H1 (cell line): ENCODE results near the gene HOXB3. TPM values are rescaled to one million over a fixed set of nuclear protein-coding genes. Genes with fewer than 3 reads are reported as not detected.

Experiments
- CTCF ChIA-PET: fragments of 300-600 bp; sonication (Branson Sonifier 250); formaldehyde crosslinking; loops from one replicate; lab custom pipeline; 2021; ENCODE audit not compliant: partially characterized antibody; lab: Charles Lee
- POLR2A ChIA-PET: fragments of 300-600 bp; sonication (Branson Sonifier 250); formaldehyde crosslinking; loops from one replicate; lab custom pipeline; 2021; ENCODE audit warnings: inconsistent platforms; ENCODE audit not compliant: partially characterized antibody; lab: Charles Lee
- DNase-seq, 2 experiments: peaks; one replicate each; pipeline versions ENCODE4 v3.0.0 to v3.0.0-alpha.2; 2010 to 2022; ENCODE audit warnings: low spot score in 2 of 2, low read depth in 1 of 2, mixed read lengths in 1 of 2
- FAIRE-seq: peaks from 2 replicates; lab custom pipeline; 2011; peaks lifted over from hg19 to GRCh38; lab: Jason Lieb, UNC
- H2AFZ ChIP-seq: 2 replicates; pipeline ENCODE4 v1.8.1; 2012; ENCODE audit warnings: low read length, inconsistent platforms
- H2AK5ac ChIP-seq: 2 replicates; pipeline ENCODE4 v1.6.1; 2013; ENCODE audit warnings: low read depth, low read length
- H2BK120ac ChIP-seq: replicated peaks from 2 replicates; pipeline ENCODE3; 2013; ENCODE audit warnings: low read depth, low read length, inconsistent platforms
- H2BK12ac ChIP-seq: 2 replicates; pipeline ENCODE4 v1.6.1; 2013; ENCODE audit warnings: low read depth, low read length
- H2BK15ac ChIP-seq: 2 replicates; pipeline ENCODE4 v1.6.1; 2013; ENCODE audit warnings: low read length
- H2BK20ac ChIP-seq: 2 replicates; pipeline ENCODE4 v1.6.1; 2013; ENCODE audit warnings: low read length
- H2BK5ac ChIP-seq: 2 replicates; pipeline ENCODE4 v1.6.1; 2013; ENCODE audit warnings: low read depth, low read length
- H3K14ac ChIP-seq: 2 replicates; pipeline ENCODE4 v1.6.1; 2013; ENCODE audit warnings: inconsistent platforms; ENCODE audit not compliant: insufficient read length
- H3K18ac ChIP-seq: 2 replicates; pipeline ENCODE4 v1.6.1; 2013; ENCODE audit warnings: low read length; ENCODE audit errors: extremely low read depth
- H3K23ac ChIP-seq: 2 replicates; pipeline ENCODE4 v1.6.1; 2013; ENCODE audit warnings: inconsistent platforms; ENCODE audit not compliant: insufficient read length
- H3K23me2 ChIP-seq: 2 replicates; pipeline ENCODE4 v1.6.1; 2013; ENCODE audit warnings: low read depth, low read length
- H3K27ac ChIP-seq: 2 replicates; pipeline ENCODE4 v1.6.1; 2011; ENCODE audit warnings: low read depth, low read length, inconsistent platforms
- H3K27me3 ChIP-seq, 4 experiments: replicated peaks in 1 of 4; 1 replicate in 1 of 4; 2 replicates in 3 of 4; pipeline versions ENCODE4 v1.6.1 to v1.8.1; 2011 to 2013; ENCODE audit warnings: low read length in 3 of 4, mild to moderate bottlenecking in 3 of 4, inconsistent platforms in 2 of 4, mixed read lengths in 2 of 4, moderate library complexity in 1 of 4; ENCODE audit not compliant: control insufficient read depth in 3 of 4, insufficient read depth in 3 of 4; ENCODE audit errors: extremely low read depth in 1 of 4
- H3K36me3 ChIP-seq, 4 experiments: 2 replicates each; pipeline versions ENCODE4 v1.6.1 to v1.8.1; 2011 to 2013; ENCODE audit warnings: mild to moderate bottlenecking in 4 of 4, low read length in 3 of 4, moderate library complexity in 2 of 4, control low read depth in 1 of 4, inconsistent platforms in 1 of 4; ENCODE audit not compliant: insufficient read depth in 4 of 4, control insufficient read depth in 2 of 4
- H3K4ac ChIP-seq: replicated peaks from 2 replicates; pipeline ENCODE3; 2013; ENCODE audit warnings: low read length, low read depth, mixed read lengths, inconsistent platforms; ENCODE audit not compliant: insufficient read length
- H3K4me1 ChIP-seq, 4 experiments: replicated peaks in 1 of 4; 1 replicate in 1 of 4; 2 replicates in 3 of 4; pipeline versions ENCODE4 v1.6.1 to v1.8.1; 2011 to 2013; ENCODE audit warnings: low read length in 3 of 4, inconsistent platforms in 2 of 4, mixed read lengths in 1 of 4; ENCODE audit not compliant: insufficient read depth in 4 of 4, control insufficient read depth in 3 of 4
- H3K4me2 ChIP-seq, 2 experiments: 2 replicates each; pipeline versions ENCODE4 v1.6.1 to v1.8.1; 2011 to 2013; ENCODE audit warnings: low read depth in 2 of 2, low read length in 2 of 2, control low read depth in 1 of 2, inconsistent platforms in 1 of 2, mild to moderate bottlenecking in 1 of 2; ENCODE audit not compliant: insufficient read depth in 1 of 2
- H3K4me3 ChIP-seq, 4 experiments: fragments of 200-600, 300-600 bp in 1 of 4; sonication (generic), shearing (Covaris generic), sonication (Bioruptor Twin) in 1 of 4; 2 replicates each; pipeline versions ENCODE4 v1.5.1 to v1.8.1; 2011 to 2016; ENCODE audit warnings: low read length in 4 of 4, low read depth in 3 of 4, control low read depth in 2 of 4, inconsistent platforms in 2 of 4, mild to moderate bottlenecking in 2 of 4, mixed read lengths in 1 of 4, moderate library complexity in 1 of 4; ENCODE audit not compliant: insufficient read depth in 2 of 4; ENCODE audit errors: extremely low read depth in 1 of 4
- H3K56ac ChIP-seq: replicated peaks from 2 replicates; pipeline ENCODE3; 2013; ENCODE audit warnings: low read depth, mild to moderate bottlenecking, mixed read lengths, low read length, inconsistent platforms; ENCODE audit not compliant: insufficient read length
- H3K79me1 ChIP-seq: 2 replicates; pipeline ENCODE4 v1.6.1; 2013; ENCODE audit warnings: low read depth, low read length, control low read depth
- H3K79me2 ChIP-seq, 2 experiments: 2 replicates each; pipeline versions ENCODE4 v1.6.1 to v1.8.1; 2012 to 2013; ENCODE audit warnings: low read length in 2 of 2, mild to moderate bottlenecking in 2 of 2, inconsistent platforms in 1 of 2; ENCODE audit not compliant: insufficient read depth in 2 of 2, control insufficient read depth in 1 of 2
- H3K9ac ChIP-seq, 4 experiments: replicated peaks in 1 of 4; 1 replicate in 1 of 4; 2 replicates in 3 of 4; pipeline versions ENCODE4 v1.6.1 to v1.8.1; 2011 to 2013; ENCODE audit warnings: low read depth in 3 of 4, low read length in 3 of 4, control low read depth in 2 of 4, mild to moderate bottlenecking in 2 of 4, moderate library complexity in 2 of 4, inconsistent platforms in 1 of 4; ENCODE audit errors: extremely low read depth in 1 of 4
- H3K9me3 ChIP-seq, 2 experiments: 2 replicates each; pipeline versions ENCODE4 v1.6.1 to v1.8.1; 2012 to 2013; ENCODE audit warnings: mild to moderate bottlenecking in 2 of 2, moderate library complexity in 2 of 2, control low read depth in 1 of 2, inconsistent platforms in 1 of 2, low read depth in 1 of 2, low read length in 1 of 2, mixed read lengths in 1 of 2; ENCODE audit not compliant: insufficient read depth in 2 of 2
- H4K20me1 ChIP-seq, 2 experiments: replicated peaks in 1 of 2; 2 replicates each; pipeline versions ENCODE3 to v1.8.1; 2011 to 2013; ENCODE audit warnings: inconsistent platforms in 2 of 2, low read length in 2 of 2, mild to moderate bottlenecking in 1 of 2; ENCODE audit not compliant: insufficient read depth in 2 of 2, control insufficient read depth in 1 of 2
- H4K5ac ChIP-seq: 2 replicates; pipeline ENCODE4 v1.6.1; 2013; ENCODE audit warnings: low read length, low read depth, mixed read lengths, inconsistent platforms; ENCODE audit not compliant: insufficient read length
- H4K8ac ChIP-seq: 2 replicates; pipeline ENCODE4 v1.8.0; 2013; ENCODE audit warnings: mild to moderate bottlenecking, moderate library complexity, low read length, inconsistent platforms; ENCODE audit not compliant: insufficient read depth; ENCODE audit errors: extremely low read depth
- H4K91ac ChIP-seq: replicated peaks from 2 replicates; pipeline ENCODE3; 2013; ENCODE audit warnings: low read length, mixed read lengths, inconsistent platforms; ENCODE audit not compliant: insufficient read length
- ASH2L ChIP-seq: fragments of 200-600, 300-600 bp; sonication (generic); IDR thresholded peaks from one replicate; pipeline ENCODE4 v1.7.1; 2017; ENCODE audit warnings: low read length
- CBX8 ChIP-seq: fragments of 300-800, 300-1000 bp; sonication (generic); IDR thresholded peaks from 2 replicates; pipeline ENCODE4 v1.7.1; 2016; ENCODE audit warnings: low read depth, low read length, borderline replicate concordance
- CEBPB ChIP-seq: IDR thresholded peaks from 2 replicates; pipeline ENCODE4 v1.6.1; 2012; ENCODE audit warnings: low read depth, low read length
- MAFK ChIP-seq: IDR thresholded peaks from 2 replicates; pipeline ENCODE4 v1.6.1; 2012; ENCODE audit warnings: low read depth, mild to moderate bottlenecking, improper control_type of control experiment, low read length
- RAD21 ChIP-seq, 2 experiments: IDR thresholded peaks in 1 of 2; conservative IDR thresholded peaks in 1 of 2; 2 replicates each; pipeline ENCODE4 v1.6.1; 2011; ENCODE audit warnings: low read depth in 2 of 2, low read length in 2 of 2, improper control_type of control experiment in 1 of 2, inconsistent platforms in 1 of 2, mild to moderate bottlenecking in 1 of 2, moderate library complexity in 1 of 2
- RNF2 ChIP-seq: fragments of 200-900, 300-1000 bp; sonication (generic); IDR thresholded peaks from 2 replicates; pipeline ENCODE4 v1.7.1; 2016; ENCODE audit warnings: borderline replicate concordance, low read depth, mild to moderate bottlenecking, antibody characterized with exemption, low read length; ENCODE audit not compliant: poor library complexity, severe bottlenecking; ENCODE audit errors: missing control alignments
- TCF12 ChIP-seq: IDR thresholded peaks from 2 replicates; pipeline ENCODE4 v1.6.1; 2011; ENCODE audit warnings: low read depth, mild to moderate bottlenecking, low read length
- WGBS, 2 experiments: shearing (Covaris generic) in 1 of 2; methylation state at CpG; one replicate each; pipeline versions ENCODE4 v1.1.6 to v1.1.7; 2013 to 2015; ENCODE audit warnings: low lambda C conversion rate in 2 of 2, mixed read lengths in 2 of 2, inconsistent platforms in 1 of 2, low coverage in 1 of 2, missing lambda C conversion rate in 1 of 2; ENCODE audit not compliant: insufficient replicate concordance in 2 of 2, insufficient coverage in 1 of 2, insufficient read length in 1 of 2; ENCODE audit errors: extremely low coverage in 1 of 2, missing lambda C conversion rate in 1 of 2; 5-methylcytosine and 5-hydroxymethylcytosine counted together
- polyA plus RNA-seq, 7 experiments: library from polyadenylated mRNA; depleted of rRNA in 3 of 7; stranded (reverse) in 5 of 7; unstranded in 2 of 7; fragments of >200 nt in 5 of 7; fragments of 200-250 nt in 2 of 7; gene quantifications; 1 replicate in 5 of 7; 2 replicates in 1 of 7; 4 replicates in 1 of 7; pipeline versions ENCODE4 v1.2.1 to v1.2.3, GENCODE V29; 2011 to 2013; ENCODE audit warnings: missing spikeins in 2 of 7, mixed read lengths in 2 of 7
- total RNA-seq: library from RNA; stranded (reverse); fragmentation: NEBNext Ultra II Directional; extraction: Animal tissue kit (Norgen Biotek cat#: 25700); gene quantifications from 2 replicates; pipeline ENCODE4 v1.2.1, GENCODE V29; 2021
- TF ChIP-seq, protein P1 (sequence below): IDR thresholded peaks from 2 replicates; pipeline ENCODE4 v1.6.1; 2012; ENCODE audit warnings: inconsistent platforms

Gene HOXB3
- total and polyA plus RNA-seq, 2 of the 8 experiments (the other 6 are each of a cell fraction or from before 2014, with no cell fraction given), result not detected

DNA sequence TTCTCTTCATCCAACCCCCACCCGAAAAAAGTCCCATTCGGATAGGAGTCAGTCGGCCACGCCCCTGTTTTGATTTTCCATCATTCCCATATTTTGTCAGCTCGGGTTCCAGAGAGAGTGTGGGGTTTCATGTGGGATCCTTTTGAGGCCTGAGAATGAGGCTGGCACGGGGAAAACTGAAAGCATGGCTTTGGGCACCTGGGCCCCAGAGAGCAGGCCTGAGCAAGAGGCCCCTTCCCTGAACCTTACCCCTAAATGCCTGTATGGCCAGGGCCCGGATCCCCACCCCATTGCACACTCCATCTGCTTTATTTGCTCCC is 7.3 kb downstream of the HOXB3 start:
- Histone ChIP-seq H3K27me3 (peaks cover 99 to 100% (median 99%) of the 10 kb centered on the region in 4 experiments), H4K8ac (no peak overlapping the region), H3K36me3 (peaks cover 0 to 15% (median 0%) of the 10 kb centered on the region in 4 experiments; a peak in 1 of 8 replicates), H4K91ac (no peak overlapping the region), H3K79me1 (no peaks in the 10 kb centered on the region), H3K9ac (no peak overlapping the region), H3K4ac (no peak overlapping the region), H3K23ac (no peak overlapping the region), H4K20me1 (peaks cover 27 to 43% of the 10 kb centered on the region in 2 experiments), H2BK5ac (no peak overlapping the region), H2BK120ac (no peak overlapping the region), H3K56ac (no peak overlapping the region), H2BK20ac (no peak overlapping the region), H3K4me1 (peaks cover 0 to 6% (median 4%) of the 10 kb centered on the region in 4 experiments; a peak in 4 of 7 replicates), H3K18ac (no peak overlapping the region), H3K4me2 (no peak overlapping the region), H2BK12ac (no peak overlapping the region), H3K79me2 (no peaks in the 10 kb centered on the region), H3K23me2 (no peaks in the 10 kb centered on the region), H2BK15ac (no peak overlapping the region), H2AFZ (no peak overlapping the region), H3K9me3 (no peaks in the 10 kb centered on the region), H2AK5ac (no peak overlapping the region), H3K14ac (no peak overlapping the region), H3K27ac (no peak overlapping the region), H4K5ac (no peak overlapping the region), H3K4me3 (no peak overlapping the region)
- TF ChIP-seq RAD21 (IDR thresholded peaks at IDR 0.05 in 1 of 2, conservative IDR thresholded peaks at IDR 0.05 in 1 of 2; ENCODE audit: low read depth in 2 of 2, low read length in 2 of 2), result no peak
- TF ChIP-seq CEBPB, result no peak
- TF ChIP-seq RNF2, result peak; percentile 20
- no peak for TF ChIP-seq ASH2L
- TF ChIP-seq CBX8, result peak; percentile 94
- TF ChIP-seq, protein P1, sequence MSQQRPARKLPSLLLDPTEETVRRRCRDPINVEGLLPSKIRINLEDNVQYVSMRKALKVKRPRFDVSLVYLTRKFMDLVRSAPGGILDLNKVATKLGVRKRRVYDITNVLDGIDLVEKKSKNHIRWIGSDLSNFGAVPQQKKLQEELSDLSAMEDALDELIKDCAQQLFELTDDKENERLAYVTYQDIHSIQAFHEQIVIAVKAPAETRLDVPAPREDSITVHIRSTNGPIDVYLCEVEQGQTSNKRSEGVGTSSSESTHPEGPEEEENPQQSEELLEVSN, result no peak
- no peak for TF ChIP-seq TCF12
- no peak for TF ChIP-seq MAFK
- FAIRE-seq (no peak), DNase-seq (no peak)
- POLR2A ChIA-PET, result no interaction called here
- CTCF ChIA-PET, result interaction anchor here (0.8 to 2.6 kb wide), 8 partner anchors 18 to 111 kb away, joined by 3 to 9 read pairs (median 6); no protein-coding TSS in a partner anchor
- 33% methylated on average over 7 of the region's 7 CpGs; no CpG with 5 or more reads in 1 of the 2 experiments for WGBS, 2 experiments
